EL (cell line): ENCODE data around the gene UNC5C.
A peak's percentile ranks its signal among the peaks of the same experiment; 100 is the strongest.
"Not testable (repeated sequence)": the region's sequence is repeated elsewhere in the genome, so short reads cannot be mapped to it uniquely, and the experiment has no call there.

Source experiments
- DNase-seq: peaks from one replicate; pipeline ENCODE4 v3.0.0-alpha.2; 2016

Gene UNC5C

DNA sequence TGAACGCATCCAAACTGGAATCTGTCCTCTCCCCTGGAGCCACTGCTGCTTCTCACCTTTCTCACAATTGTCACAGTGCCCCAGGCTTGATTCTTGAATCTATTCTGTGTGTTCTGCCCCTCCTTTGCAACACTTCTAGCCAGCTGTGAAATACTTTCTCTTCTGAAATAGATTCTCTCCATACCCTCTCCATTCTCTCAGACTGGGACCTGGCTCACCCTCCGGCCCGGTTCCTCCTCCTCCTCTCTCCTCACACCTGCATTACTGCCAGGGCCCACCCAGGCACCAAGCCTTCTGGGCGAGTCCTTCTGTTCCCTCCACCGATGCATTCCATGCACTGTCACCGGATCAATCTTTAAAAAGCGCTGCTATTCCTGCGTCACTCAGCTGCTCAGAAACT is 336.1 kb downstream of the UNC5C start:
- no peak for DNase-seq

- no peak for DNase-seq
Measured at GRCh38 chr4:95209927-95210326, 338.8 kb downstream of the UNC5C start.

DNA sequence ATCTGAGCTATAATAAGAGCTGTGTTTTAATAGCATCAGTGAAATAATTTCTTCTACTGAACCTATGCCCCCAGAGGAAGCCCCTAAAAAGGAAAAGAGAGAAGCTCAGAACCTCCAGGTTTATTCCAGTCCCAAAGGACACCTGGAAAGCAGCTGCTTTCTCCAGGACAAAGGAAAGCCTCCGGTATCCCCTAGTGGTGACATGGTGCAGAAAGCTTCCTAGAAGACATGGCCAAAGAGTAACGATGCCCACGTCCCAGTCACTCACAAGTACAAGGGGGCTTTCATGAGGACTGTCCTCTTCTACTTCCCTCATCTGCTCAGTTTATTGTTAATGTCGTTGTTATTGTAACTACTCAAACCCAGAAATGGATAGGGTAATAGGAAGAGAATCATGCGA is 343.9 kb downstream of the UNC5C start:
- no peak for DNase-seq

GRCh38 chr4:95204267-95204844 is 344.4 kb downstream of the UNC5C start:
- no peak for DNase-seq

DNA sequence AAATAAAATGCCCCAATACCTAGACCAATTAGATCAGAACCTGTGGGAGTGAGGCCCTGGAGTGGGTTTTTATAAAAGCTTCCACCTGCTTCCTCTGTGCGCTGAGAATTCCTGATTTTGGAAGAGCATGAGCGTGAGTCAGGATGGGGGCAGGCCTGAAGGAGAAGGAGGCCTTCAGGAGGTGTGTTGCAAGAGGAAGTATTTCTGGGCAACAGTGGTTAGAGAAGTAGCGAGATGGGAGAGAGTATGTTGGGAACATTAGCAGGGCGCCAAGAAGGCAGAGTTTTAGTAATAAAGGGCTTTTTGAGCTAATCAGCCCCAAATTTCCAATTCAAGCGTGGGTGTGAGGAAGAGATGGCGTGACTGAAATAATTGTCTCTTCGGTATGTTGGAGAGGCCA is 349.8 kb downstream of the UNC5C start:
- DNase-seq: no peak

- no peak for DNase-seq
Measured at GRCh38 chr4:95197353-95197752, 351.4 kb downstream of the UNC5C start.

GRCh38 chr4:95193391-95194224 is 355.2 kb downstream of the UNC5C start:
- no peak for DNase-seq

DNA sequence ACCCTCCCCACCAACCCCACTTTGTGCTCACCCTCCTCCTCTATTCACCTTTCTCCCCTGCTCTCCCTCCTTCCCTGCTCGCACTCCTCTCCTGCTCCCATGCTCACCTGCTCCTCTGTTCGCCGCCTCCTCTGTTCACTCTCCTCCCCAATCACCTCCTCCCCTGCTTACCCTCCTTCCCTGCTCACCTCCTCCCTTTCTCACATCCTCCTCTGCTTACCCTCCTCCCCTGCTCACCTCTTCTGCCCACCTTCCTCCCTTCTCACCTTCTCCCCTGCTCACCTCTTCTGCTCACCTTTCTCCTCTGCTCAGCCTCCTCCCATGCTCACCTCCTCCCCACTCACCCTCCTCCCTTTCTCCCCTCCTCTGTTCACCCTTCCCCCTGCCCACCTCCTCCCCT is 357.2 kb downstream of the UNC5C start:
- no peak for DNase-seq

DNA sequence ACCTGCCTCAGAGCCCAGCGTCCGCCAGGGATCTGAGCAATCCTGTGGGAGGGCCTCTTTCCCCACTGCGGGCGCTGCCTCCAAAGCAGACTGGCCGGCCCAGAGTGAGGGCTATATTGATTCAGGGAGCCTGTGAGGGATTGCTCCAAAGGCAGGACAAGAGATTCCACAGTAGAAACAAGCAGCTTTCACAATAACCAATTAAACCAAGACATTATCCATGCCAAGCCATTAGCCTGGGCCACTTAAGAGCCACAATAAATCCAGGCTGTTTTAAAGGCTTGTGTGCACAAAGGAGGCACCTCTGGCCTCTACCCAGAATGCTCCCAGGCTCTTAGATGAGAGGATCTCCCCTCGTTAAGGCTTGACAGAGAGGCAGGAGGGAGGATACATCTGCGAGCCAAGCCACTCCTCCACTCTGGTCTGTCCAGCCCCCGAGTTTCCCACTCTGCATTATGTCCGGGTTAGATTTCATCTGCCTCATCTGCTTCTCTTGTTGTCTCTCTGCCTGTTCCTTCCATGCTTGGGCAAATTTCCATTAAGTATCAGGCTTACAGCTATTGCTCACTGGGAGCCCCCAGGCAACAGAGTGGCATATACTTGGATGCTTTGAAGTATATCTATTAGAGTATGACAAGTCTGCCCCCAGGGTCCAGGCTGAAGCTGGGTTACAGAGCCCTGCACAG is 357.9 kb downstream of the UNC5C start:
- DNase-seq: no peak

GRCh38 chr4:95188701-95189370 is 359.9 kb downstream of the UNC5C start:
- no peak for DNase-seq

DNA sequence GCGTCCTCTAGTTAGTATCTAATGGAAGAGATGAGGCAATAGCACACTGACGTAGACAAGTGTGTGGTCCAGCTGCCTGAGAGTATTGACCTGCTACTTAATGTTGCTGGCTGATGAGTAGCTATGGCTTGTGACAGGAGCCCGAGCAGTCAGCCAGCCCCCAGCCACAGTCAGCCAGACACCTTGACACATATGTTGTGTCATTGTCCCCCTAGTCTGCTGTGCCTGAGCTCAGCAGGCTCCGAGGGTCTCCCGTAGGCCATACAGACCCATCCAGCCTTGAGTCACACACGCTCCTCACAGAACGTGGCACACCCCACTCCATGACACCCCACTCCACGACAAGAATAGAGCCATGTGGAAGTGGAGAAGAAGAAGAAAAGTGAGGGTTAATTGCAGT is 362.1 kb downstream of the UNC5C start:
- DNase-seq: no peak

GRCh38 chr4:95183656-95184408 is 364.9 kb downstream of the UNC5C start:
- DNase-seq: no peak

- DNase-seq: no peak
Measured at GRCh38 chr4:95181996-95182306, 366.8 kb downstream of the UNC5C start.

GRCh38 chr4:95181243-95181995 is 367.4 kb downstream of the UNC5C start:
- DNase-seq: no peak

- no peak for DNase-seq
Measured at GRCh38 chr4:95180531-95181242, 368.1 kb downstream of the UNC5C start.

- no peak for DNase-seq
Measured at GRCh38 chr4:95178938-95179337, 369.8 kb downstream of the UNC5C start.

DNA sequence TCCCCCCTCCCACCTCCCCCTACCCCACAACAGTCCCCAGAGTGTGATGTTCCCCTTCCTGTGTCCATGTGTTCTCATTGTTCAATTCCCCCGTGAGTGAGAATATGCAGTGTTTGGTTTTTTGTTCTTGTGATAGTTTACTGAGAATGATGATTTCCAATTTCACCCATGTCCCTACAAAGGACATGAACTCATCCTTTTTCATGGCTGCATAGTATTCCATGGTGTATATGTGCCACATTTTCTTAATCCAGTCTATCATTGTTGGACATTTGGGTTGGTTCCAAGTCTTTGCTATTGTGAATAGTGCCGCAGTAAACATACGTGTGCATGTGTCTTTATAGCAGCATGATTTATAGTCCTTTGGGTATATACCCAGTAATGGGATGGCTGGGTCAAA is 377.4 kb downstream of the UNC5C start:
- DNase-seq: not testable (repeated sequence)

DNA sequence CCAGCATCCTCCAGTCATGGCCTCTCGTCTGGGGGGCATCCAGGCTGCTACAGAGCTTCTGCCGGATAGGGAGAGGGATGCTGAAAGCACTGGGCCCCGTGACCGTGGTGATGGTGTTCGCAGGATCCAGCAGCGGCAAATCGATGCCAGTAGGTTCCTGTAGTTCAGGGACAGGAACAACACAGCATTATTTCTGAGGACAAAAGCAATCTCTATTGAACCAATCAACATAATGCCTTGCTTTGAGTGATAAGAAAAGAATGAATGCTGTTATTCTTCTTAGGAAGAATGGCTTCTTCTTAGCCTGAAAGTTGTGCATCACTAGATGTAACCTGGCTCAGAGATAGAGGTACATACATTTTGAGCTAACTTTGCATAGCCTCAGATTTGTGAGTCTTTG is 378.6 kb downstream of the UNC5C start:
- no peak for DNase-seq

DNA sequence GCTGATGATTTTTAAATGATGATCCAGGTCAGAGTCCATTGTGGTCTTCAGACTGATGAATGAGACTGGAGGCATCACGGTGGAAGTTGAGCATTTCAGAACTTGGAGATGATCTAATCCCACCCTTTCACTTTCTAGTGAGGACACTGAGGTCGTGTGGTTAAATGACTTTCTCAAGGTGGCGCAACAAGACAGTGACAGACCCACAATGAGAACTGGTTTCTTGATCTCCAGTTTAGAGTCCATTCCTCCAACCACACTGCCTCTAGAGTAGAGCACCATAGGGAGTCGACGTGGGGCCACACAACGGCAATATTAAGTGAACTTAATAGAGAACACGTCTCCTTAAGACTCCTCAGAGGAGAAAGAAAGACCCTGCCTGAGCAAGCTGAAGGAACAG is 381.0 kb downstream of the UNC5C start:
- DNase-seq: no peak

DNA sequence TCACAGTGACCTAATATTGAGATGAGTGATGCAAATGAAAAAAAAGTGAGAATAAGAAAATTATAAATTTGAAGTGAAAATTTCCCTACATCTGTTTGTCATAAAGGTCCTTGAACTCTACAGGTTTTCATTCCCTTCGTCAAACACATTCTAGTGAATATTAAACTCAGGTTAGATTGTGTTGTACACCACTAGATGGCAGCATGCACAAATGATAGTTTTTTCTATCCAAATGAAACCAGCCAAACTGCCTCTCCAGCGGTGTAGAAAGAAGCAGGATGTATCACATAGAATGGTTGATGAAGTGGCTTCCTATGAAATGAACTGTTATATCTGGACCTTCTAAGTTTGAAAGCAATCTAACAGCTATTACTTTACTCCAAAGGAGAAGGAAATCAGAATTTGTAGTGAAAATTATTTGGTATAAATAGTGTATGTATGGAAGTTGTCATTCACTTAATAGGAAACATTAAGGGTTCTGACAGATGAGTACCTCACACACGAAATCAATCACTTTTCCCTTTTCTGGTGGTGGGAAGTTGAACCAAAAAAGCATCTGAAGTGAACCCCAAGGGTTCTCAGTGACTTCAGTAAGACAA is 382.7 kb downstream of the UNC5C start:
- DNase-seq: peak; percentile 42

GRCh38 chr4:95162867-95163266 is 385.9 kb downstream of the UNC5C start:
- DNase-seq: no peak
